OCI-LY1 (cell line): ENCODE measurements around the gene POU5F2.

Experiments used
- CTCF ChIP-seq: fragments of 200-600 bp; sonication (generic), shearing (Covaris generic); IDR thresholded peaks from 2 replicates; pipeline ENCODE4 v1.5.1; 2017; ENCODE audit warnings: mild to moderate bottlenecking, antibody characterized with exemption, low read length, moderate library complexity, mixed read lengths
- EZH2 ChIP-seq: fragments of 200-600 bp; sonication (generic), shearing (Covaris generic); IDR thresholded peaks from 2 replicates; pipeline ENCODE4 v1.8.0; 2017; ENCODE audit warnings: borderline replicate concordance, mixed run types, mild to moderate bottlenecking, antibody characterized with exemption, low read length, moderate library complexity, mixed read lengths

DNA sequence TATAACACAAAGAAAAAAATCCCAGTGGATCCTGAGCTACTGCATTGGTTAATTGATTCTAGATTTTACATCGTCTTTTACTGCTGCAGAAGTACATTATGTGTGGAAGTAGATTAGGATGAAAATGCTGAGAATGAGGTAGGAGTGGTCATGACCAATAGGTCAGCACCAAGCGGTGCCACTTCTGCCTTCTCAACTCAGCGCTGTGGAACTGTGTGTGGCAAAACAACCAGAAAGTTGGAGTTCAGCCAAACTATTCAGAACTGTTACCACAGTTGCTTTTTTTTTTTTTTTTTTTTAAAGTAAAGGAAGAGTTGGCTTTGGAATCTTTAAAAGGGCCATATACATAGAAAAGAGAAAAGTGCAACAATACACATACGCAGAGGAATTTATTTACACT is 24.2 kb downstream of the POU5F2 start:
- no peak for TF ChIP-seq CTCF
- no peak for TF ChIP-seq EZH2
